ENCODE results near the gene GATD1. TPM values are rescaled to one million over a fixed set of nuclear protein-coding genes. Genes with fewer than 3 reads are reported as not detected.

The GATD1 gene
- total RNA-seq, 1 donor from 2014 or later, result 51.9 TPM

GRCh38 chr11:787084-787675, 9.9 kb upstream of the GATD1 start:
- FAIRE-seq, result no peak
- H3K36me3 ChIP-seq (ENCODE audit: insufficient read depth, low read length), result no peaks in the 10 kb centered on the region
- Mint-ChIP-seq H3K4me1 (ENCODE audit: low read depth, unreplicated experiment) (peaks cover 6% of the 10 kb centered on the region), H3K36me3 (ENCODE audit: low read depth, unreplicated experiment) (no peaks in the 10 kb centered on the region), H3K27ac (ENCODE audit: unreplicated experiment) (no peak overlapping the region), H3K27me3 (ENCODE audit: low read depth, unreplicated experiment) (no peaks in the 10 kb centered on the region), H3K9me3 (ENCODE audit: unreplicated experiment) (no peaks in the 10 kb centered on the region), H3K4me3 (ENCODE audit: unreplicated experiment) (no peak overlapping the region)
- no peaks in the 10 kb centered on the region for H3K79me2 ChIP-seq (ENCODE audit: insufficient read depth, low read length)
- TF ChIP-seq CTCF (IDR thresholded peaks at IDR 0.05; ENCODE audit: insufficient read depth, low read depth, low read length) (no peak), EZH2 (IDR thresholded peaks at IDR 0.05; ENCODE audit: insufficient read depth, low read length) (no peak)
- no peak overlapping the region for H3K9ac ChIP-seq (ENCODE audit: low read length)
- H4K20me1 ChIP-seq (ENCODE audit: insufficient read depth, low read length), result peaks cover 30% of the 10 kb centered on the region
- no peaks in the 10 kb centered on the region for H3K9me3 ChIP-seq (ENCODE audit: insufficient read depth, low read depth, low read length)
- no peak overlapping the region for H2AFZ ChIP-seq (ENCODE audit: low read depth, low read length)
- DNase-seq (ENCODE audit: low read depth), result no peak
- no peaks in the 10 kb centered on the region for H3K27me3 ChIP-seq (ENCODE audit: insufficient read depth, low read length)
- H3K4me3 ChIP-seq (ENCODE audit: insufficient read depth, low read depth, low read length), result no peak overlapping the region
- H3K4me2 ChIP-seq (ENCODE audit: low read length), result no peak overlapping the region
- no peak overlapping the region for H3K27ac ChIP-seq (ENCODE audit: low read depth, low read length)
- peaks cover 9% of the 10 kb centered on the region for H3K4me1 ChIP-seq (ENCODE audit: insufficient read depth, low read length)

DNA sequence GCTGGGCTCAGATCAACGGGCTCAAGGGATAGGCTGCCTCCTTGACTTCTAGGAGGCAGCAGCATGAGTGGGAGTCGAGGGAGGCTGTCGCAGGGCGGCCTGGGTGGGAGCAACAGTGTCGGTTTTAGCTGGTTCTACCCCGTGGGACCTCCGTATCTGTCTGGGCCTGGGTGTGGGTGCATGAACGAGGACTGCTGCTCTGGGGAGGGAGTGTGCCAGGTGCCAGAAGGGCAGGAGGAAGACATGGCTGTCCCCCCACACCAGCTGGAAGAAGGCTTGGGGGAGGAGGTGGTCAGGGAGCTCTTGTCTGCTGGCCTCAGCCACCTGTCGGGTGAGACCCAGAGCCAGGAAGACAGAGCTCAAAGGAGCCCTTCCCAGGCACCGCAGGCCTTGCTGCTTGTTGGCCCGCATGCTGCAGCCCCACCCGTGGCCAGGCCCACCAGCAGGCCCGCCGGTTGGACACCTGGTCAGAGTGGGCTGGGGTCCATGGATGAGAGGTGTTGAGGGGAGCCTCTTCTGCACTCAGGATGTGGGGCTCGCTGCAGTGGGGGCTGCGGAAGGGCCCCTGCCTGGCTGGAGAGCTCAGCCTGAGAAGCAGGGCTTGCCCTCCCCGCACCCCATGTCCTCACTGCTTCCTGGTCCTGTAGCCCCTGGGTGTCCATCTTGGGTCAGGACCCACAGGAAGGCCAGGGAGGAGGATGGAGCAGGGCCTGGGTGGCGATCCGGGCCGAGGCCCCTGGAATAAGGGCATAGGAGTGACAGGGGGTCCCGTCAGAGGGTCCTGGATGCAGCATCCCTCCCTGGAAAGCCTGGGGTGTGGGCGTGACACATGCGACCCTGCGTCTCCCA, 9.2 kb upstream of the GATD1 start:
- TF ChIP-seq CTCF (IDR thresholded peaks at IDR 0.05; ENCODE audit: insufficient read depth, low read depth, low read length), result no peak
- TF ChIP-seq EZH2 (IDR thresholded peaks at IDR 0.05; ENCODE audit: insufficient read depth, low read length), result no peak
- H3K27ac Mint-ChIP-seq (ENCODE audit: unreplicated experiment), result no peak overlapping the region
- peaks cover 6% of the 10 kb centered on the region for H3K4me1 Mint-ChIP-seq (ENCODE audit: low read depth, unreplicated experiment)
- H3K36me3 Mint-ChIP-seq (ENCODE audit: low read depth, unreplicated experiment), result no peaks in the 10 kb centered on the region
- no peaks in the 10 kb centered on the region for H3K9me3 Mint-ChIP-seq (ENCODE audit: unreplicated experiment)
- FAIRE-seq, result no peak
- Histone ChIP-seq H4K20me1 (ENCODE audit: insufficient read depth, low read length) (peaks cover 35% of the 10 kb centered on the region), H3K4me3 (ENCODE audit: insufficient read depth, low read depth, low read length) (no peak overlapping the region), H2AFZ (ENCODE audit: low read depth, low read length) (no peak overlapping the region), H3K4me2 (ENCODE audit: low read length) (no peak overlapping the region), H3K79me2 (ENCODE audit: insufficient read depth, low read length) (no peaks in the 10 kb centered on the region), H3K9ac (ENCODE audit: low read length) (no peak overlapping the region), H3K4me1 (ENCODE audit: insufficient read depth, low read length) (peaks cover 9% of the 10 kb centered on the region), H3K27me3 (ENCODE audit: insufficient read depth, low read length) (no peaks in the 10 kb centered on the region), H3K27ac (ENCODE audit: low read depth, low read length) (no peak overlapping the region), H3K9me3 (ENCODE audit: insufficient read depth, low read depth, low read length) (no peaks in the 10 kb centered on the region), H3K36me3 (ENCODE audit: insufficient read depth, low read length) (no peaks in the 10 kb centered on the region)
- no peaks in the 10 kb centered on the region for H3K27me3 Mint-ChIP-seq (ENCODE audit: low read depth, unreplicated experiment)
- DNase-seq (ENCODE audit: low read depth), result no peak
- no peak overlapping the region for H3K4me3 Mint-ChIP-seq (ENCODE audit: unreplicated experiment)
